Panc1 (cell line): ENCODE results near the gene MSRB3. TPM values are rescaled to one million over a fixed set of nuclear protein-coding genes. Genes with fewer than 3 reads are reported as not detected.

ENCODE experiments used
- ATAC-seq: fragments of 200-7000 bp; cut with Tn5 transposase; 2 replicates; pipeline ENCODE4 v1.9.1; 2020; ENCODE audit warnings: mild to moderate bottlenecking, moderate library complexity
- BruUV-seq: library from RNA; stranded (reverse); fragments of 400-500 nt; replicated peaks from 2 replicates; lab custom pipeline; 2021; lab: Mats Ljungman, UMichigan
- CTCF ChIA-PET: fragments of 300-600 bp; sonication (Branson Sonifier 250); formaldehyde crosslinking; loops from one replicate; lab custom pipeline; 2022; ENCODE audit warnings: antibody characterized with exemption; lab: Charles Lee
- POLR2A ChIA-PET: fragments of 300-600 bp; sonication (Branson Sonifier 250); formaldehyde crosslinking; loops from one replicate; lab custom pipeline; 2022; ENCODE audit warnings: antibody characterized with exemption; lab: Charles Lee
- DNase-seq: peaks from one replicate; pipeline ENCODE4 v3.0.0-alpha.2; 2010; ENCODE audit warnings: low read depth, low spot score
- H3K27ac ChIP-seq: 2 replicates; pipeline ENCODE4 v1.5.1; 2011; ENCODE audit warnings: mild to moderate bottlenecking, low read length, inconsistent platforms
- H3K27me3 ChIP-seq: fragments of 200-500 bp; sonication (Bioruptor generic); 2 replicates; pipeline ENCODE4 v1.6.0; 2014; ENCODE audit warnings: low read length, inconsistent platforms; ENCODE audit not compliant: control insufficient read depth, insufficient read depth
- H3K36me3 ChIP-seq: fragments of 200-500 bp; sonication (Bioruptor generic); 2 replicates; pipeline ENCODE4 v1.5.1; 2014; ENCODE audit warnings: inconsistent platforms, mild to moderate bottlenecking, low read length, moderate library complexity; ENCODE audit not compliant: control insufficient read depth, insufficient read depth
- H3K4me1 ChIP-seq: 2 replicates; pipeline ENCODE4 v1.5.1; 2011; ENCODE audit warnings: inconsistent platforms, mild to moderate bottlenecking, low read length, moderate library complexity; ENCODE audit not compliant: control insufficient read depth, insufficient read depth
- H3K4me3 ChIP-seq, 2 experiments: 2 replicates each; pipeline ENCODE4 v1.5.1; 2011 to 2012; ENCODE audit warnings: low read depth in 2 of 2, low read length in 2 of 2, mild to moderate bottlenecking in 2 of 2, inconsistent platforms in 1 of 2, moderate library complexity in 1 of 2
- H3K9me3 ChIP-seq: fragments of 200-500 bp; sonication (Bioruptor generic); 2 replicates; pipeline ENCODE4 v1.5.1; 2014; ENCODE audit warnings: low read depth, mild to moderate bottlenecking, inconsistent platforms, low read length, moderate library complexity; ENCODE audit not compliant: control insufficient read depth, insufficient read depth
- CTCF ChIP-seq: fragments of 450-650 bp; IDR thresholded peaks from 2 replicates; pipeline ENCODE4 v1.5.1; 2017; ENCODE audit warnings: mild to moderate bottlenecking
- POLR2AphosphoS5 ChIP-seq: IDR thresholded peaks from 2 replicates; pipeline ENCODE4 v1.6.1; 2012; ENCODE audit warnings: mild to moderate bottlenecking, low read depth, low read length, moderate library complexity
- REST ChIP-seq, 2 experiments: IDR thresholded peaks; 2 replicates each; pipeline ENCODE4 v1.6.1; 2011 to 2012; ENCODE audit warnings: low read depth in 2 of 2, control low read depth in 1 of 2, low read length in 1 of 2, mild to moderate bottlenecking in 1 of 2, moderate library complexity in 1 of 2; ENCODE audit not compliant: insufficient read depth in 1 of 2
- SIN3A ChIP-seq: IDR thresholded peaks from 2 replicates; pipeline ENCODE4 v1.6.1; 2012; ENCODE audit warnings: low read depth, mild to moderate bottlenecking, low read length, moderate library complexity, borderline replicate concordance; ENCODE audit not compliant: insufficient read depth
- TCF7L2 ChIP-seq: IDR thresholded peaks from 2 replicates; pipeline ENCODE4 v1.6.1; 2011; ENCODE audit warnings: mild to moderate bottlenecking, low read depth, low read length, inconsistent platforms
- in situ Hi-C: cut with HindIII; loops from 2 replicates; pipeline ENCODE4 v1.10.0; 2016; ENCODE audit warnings: low sequenced_read_pairs, low pct_unique_long_range_greater_than_20kb
- intact Hi-C: fragments of 100-400 bp; cut with micrococcal nuclease; formaldehyde crosslinking; loops from one replicate; pipeline ENCODE4 v1.10.0; 2022; ENCODE audit not compliant: unreplicated experiment
- total RNA-seq: library from RNA; stranded (reverse); gene quantifications from one replicate; pipeline ENCODE4 v1.2.1, GENCODE V29; 2021; ENCODE audit not compliant: unreplicated experiment

The MSRB3 gene
- total RNA-seq, 1 experiment from 2014 or later, result 89.7 TPM

GRCh38 chr12:65510584-65511050 lies 232.1 kb downstream of the MSRB3 start:
- Histone ChIP-seq H3K36me3 (no peaks in the 10 kb centered on the region), H3K4me3 (no peak overlapping the region), H3K4me1 (no peaks in the 10 kb centered on the region), H3K27ac (no peak overlapping the region), H3K9me3 (no peaks in the 10 kb centered on the region), H3K27me3 (no peaks in the 10 kb centered on the region)
- BruUV-seq, result no TSS peak
- in situ Hi-C loops, result no loop called here
- TF ChIP-seq TCF7L2 (no peak), SIN3A (no peak), CTCF (no peak), REST (IDR thresholded peaks at IDR 0.05; ENCODE audit: insufficient read depth in 1 of 2, low read depth in 2 of 2, low read length in 1 of 2) (no peak), POLR2AphosphoS5 (no peak)
- intact Hi-C loops, result no loop called here
- CTCF ChIA-PET, result no interaction called here
- POLR2A ChIA-PET, result no interaction called here
- ATAC-seq (no peak), DNase-seq (no peak)

- Histone ChIP-seq H3K9me3 (no peaks in the 10 kb centered on the region), H3K36me3 (no peaks in the 10 kb centered on the region), H3K4me3 (no peak overlapping the region), H3K27me3 (no peaks in the 10 kb centered on the region), H3K27ac (no peak overlapping the region), H3K4me1 (no peaks in the 10 kb centered on the region)
- ATAC-seq (no peak), DNase-seq (no peak)
- TF ChIP-seq REST (IDR thresholded peaks at IDR 0.05; ENCODE audit: insufficient read depth in 1 of 2, low read depth in 2 of 2, low read length in 1 of 2), result no peak
- no peak for TF ChIP-seq TCF7L2
- no peak for TF ChIP-seq CTCF
- no peak for TF ChIP-seq SIN3A
- no peak for TF ChIP-seq POLR2AphosphoS5
- intact Hi-C loops, result no loop called here
- in situ Hi-C loops, result no loop called here
- ChIA-PET CTCF (no interaction called here), POLR2A (no interaction called here)
- no TSS peak for BruUV-seq
Measured at GRCh38 chr12:65511134-65511834, 232.8 kb downstream of the MSRB3 start.
